NCI-H2196 (cell line): Measurements from ENCODE around the gene KEAP1.
"Not testable (repeated sequence)": the region's sequence is repeated elsewhere in the genome, so short reads cannot be mapped to it uniquely, and the experiment has no call there.

Experiments used
- DNase-seq: peaks from one replicate; lab custom pipeline; 2025; ENCODE audit not compliant: unreplicated experiment; lab: John Stamatoyannopoulos, UW

The KEAP1 gene

DNA sequence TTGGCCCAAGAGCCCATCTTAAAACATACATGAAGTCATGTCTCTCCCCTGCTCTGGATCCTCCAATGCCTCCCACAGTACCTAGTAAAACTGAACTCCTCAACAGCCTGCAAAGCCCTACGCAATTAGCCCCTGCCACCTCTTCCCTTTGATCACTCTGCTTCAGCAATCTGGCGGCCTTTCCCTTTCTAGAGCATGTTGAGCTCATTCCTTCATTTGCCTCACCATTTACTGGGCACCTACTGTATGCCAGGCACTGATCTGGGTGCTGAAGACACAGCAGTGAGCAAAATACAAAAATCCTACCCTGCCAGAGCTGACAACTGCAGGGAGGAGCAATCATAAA lies 2.9 kb downstream of the KEAP1 start:
- no peak for DNase-seq

DNA sequence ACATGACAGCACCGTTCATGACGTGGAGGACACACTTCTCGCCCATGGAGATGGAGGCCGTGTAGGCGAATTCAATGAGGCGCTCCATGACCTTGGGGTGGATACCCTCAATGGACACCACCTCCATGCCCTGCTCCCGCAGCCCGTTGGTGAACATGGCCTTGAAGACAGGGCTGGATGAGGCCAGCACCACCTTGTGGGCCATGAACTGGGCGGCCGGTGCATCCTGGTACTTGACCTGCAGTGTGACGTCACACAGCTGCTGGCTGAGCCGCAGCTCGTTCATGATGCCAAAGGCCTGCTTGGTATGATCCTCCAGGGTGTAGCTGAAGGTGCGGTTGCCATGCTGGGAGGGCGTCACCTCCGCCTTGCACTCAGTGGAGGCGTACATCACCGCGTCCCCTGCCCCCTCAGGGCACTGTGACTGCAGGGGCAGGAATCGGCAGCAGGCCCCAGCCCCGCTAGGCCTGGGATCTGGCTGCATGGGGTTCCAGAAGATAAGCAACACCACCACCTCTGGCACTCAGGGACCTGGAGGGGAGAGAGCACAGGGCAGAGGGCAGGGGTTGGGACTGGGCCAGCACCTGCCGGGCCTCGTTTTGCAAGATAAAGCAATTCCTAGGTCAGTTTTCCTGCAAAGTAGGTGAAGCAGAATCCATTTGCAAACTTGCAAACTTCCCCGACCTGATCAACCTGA lies 3.5 kb downstream of the KEAP1 start:
- no peak for DNase-seq

DNA sequence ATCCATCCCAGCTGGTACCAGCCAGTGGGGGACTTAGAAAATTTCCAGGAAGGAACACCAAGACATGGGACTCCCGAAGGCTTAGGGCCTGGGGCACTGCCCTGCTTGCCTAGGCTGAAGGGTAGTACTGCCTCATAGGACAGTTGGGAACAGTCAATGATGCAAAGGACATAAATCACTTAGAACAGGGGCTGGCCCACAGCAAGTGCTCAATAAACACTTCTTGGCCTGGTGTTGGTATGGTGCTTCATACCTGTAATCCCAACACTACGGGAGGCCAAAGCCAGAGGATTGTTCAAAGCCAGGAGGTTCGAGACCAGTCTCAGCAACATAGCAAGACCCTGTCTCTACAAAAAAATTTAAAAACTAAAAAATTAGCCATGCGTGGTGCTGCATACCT lies 5.8 kb downstream of the KEAP1 start:
- DNase-seq, result no peak

DNA sequence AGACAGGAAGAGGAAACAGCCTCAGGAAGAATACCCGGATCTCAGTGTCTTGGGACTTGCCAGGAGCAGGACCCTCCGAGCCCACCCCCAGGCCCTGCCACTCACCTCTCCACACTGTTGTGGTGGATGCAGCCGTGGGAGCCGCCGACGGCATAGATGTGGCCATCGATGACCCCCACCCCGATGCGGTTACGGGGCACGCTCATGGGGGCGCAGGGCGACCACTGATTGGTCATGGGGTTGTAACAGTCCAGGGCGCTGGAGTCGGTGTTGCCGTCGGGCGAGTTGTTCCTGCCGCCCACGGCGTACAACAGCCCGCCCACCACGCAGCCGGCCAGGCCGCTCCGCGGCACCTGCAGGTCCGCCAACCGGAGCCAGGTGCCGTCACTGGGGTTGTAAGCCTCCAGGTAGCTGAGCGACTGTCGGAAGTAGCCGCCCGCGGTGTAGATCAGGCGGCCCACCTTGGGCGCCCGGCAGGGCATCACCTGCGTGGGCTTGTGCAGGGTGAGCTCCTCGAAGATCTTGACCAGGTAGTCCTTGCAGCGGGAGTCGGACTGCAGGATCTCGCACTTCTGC lies 11.6 kb downstream of the KEAP1 start:
- DNase-seq, result no peak

DNA sequence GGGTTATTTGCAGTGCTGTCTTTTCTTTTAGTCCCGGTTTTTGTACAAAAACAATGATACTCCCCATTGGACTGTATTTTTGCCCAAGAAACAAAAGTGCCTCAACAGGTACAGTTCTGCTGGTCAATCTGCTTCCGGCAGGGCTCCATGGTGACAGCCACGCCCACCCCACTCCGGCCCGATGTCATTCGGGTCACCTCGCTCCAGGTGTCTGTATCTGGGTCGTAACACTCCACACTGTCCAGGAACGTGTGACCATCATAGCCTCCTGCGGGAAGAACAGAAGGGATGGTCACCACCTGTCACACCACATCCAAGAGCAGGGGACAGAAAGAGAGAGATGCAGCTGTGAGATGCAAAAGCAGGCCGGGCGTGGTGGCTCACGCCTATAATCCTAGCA lies 16.6 kb downstream of the KEAP1 start:
- no peak for DNase-seq

DNA sequence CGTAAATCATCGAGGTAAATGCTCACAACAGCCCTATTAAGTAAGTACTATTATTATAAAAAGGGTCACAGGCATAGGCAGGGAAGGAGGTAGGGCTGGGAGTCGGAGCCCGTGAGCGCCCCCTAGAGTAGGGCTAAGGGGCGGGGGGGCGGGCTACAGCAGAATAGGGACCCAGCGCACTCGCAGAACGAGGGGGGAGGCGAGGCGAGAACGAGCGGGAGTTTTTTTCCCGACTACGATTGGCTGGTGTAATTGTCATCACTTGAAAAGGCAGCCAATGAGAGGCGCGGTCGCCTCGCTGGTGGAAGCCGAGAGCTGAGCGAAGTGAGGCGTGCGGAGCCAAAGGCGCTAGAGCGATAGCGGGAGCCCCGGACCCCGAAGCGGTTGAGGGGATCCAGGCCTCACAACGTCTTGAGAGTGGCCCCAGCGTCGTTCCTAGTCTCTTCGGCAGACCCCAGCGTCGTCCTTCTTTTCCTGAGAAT lies 24.2 kb downstream of the KEAP1 start:
- DNase-seq, result peak; percentile 95

DNA sequence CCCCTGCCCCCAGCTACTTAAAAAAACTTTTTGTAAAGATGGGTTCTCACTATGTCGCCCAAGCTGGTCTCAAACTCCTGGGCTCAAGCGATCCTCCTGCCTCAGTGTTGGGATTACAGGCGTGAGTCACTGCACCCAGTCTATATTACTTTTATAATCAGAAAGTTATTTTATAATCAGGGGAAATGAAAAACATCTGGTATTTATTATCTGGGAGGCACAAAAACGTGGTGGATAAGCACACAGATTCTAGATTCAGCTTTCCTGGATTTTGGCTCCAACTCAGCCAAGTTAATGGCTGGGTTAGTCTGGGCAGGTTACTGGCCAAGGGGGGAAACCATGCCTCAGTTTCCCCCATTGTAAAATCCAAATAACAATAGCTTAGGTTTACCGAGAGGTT lies 24.7 kb downstream of the KEAP1 start:
- DNase-seq, result no peak

DNA sequence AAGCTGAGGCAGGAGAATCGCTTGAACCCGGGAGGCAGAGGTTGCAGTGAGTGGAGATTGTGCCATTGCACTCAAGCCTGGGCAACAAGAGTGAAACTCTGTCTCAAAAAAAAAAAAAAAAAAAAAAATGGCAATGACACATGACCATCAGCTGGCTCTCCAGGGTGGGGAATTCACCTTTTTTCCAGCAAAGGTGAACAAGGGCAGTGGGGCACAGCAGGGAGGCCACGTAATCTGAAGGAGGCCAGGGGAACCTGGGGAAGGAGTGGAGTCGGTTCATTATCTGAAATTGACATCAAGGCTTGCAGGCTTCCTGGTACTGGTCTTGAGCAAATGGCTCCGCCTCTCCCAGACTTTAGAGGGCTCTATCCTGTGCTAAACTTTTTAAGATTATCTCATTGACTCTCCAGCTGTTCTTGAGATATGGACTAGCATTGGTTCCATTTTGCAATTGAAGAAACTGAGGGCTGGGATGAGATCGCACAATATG lies 28.1 kb downstream of the KEAP1 start:
- no peak for DNase-seq

DNA sequence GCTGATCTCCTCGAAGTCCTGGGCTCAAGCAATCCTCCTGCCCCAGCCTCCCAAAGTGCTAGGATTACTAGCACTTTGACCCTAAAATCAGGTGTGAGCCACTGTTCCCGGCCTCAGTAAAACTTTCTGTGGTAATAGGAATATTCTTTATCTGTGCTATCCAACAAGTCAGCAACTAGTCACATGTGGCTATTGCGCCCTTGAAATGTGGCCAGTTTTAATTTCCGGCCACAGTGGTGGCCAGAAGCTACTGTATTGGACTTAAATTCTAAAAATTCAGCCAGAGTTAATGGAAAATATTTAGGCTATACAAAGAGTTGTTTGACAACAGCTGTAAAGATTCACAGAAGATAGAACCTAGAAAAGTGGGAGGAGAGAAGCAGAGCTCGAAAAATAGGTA lies 30.0 kb downstream of the KEAP1 start:
- no peak for DNase-seq

GRCh38 chr19:10471909-10472308 lies 31.2 kb downstream of the KEAP1 start:
- DNase-seq, result peak; percentile 30

GRCh38 chr19:10468133-10468532 lies 35.0 kb downstream of the KEAP1 start:
- no peak for DNase-seq

DNA sequence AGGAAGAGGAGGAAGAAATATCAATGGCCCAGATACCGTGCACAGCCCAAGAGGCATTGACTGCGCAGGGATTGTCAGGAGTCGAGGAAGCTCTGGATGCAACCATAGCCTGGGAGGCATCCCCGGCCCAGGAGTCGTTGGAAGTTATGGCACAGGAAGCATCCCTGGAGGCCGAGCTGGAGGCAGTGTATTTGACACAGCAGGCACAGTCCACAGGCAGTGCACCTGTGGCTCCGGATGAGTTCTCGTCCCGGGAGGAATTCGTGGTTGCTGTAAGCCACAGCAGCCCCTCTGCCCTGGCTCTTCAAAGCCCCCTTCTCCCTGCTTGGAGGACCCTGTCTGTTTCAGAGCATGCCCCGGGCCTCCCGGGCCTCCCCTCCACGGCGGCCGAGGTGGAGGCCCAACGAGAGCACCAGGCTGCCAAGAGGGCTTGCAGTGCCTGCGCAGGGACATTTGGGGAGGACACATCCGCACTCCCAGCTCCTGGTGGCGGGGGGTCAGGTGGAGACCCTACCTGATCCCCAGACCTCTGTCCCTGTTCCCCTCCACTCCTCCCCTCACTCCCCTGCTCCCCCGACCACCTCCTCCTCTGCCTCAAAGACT lies 36.0 kb downstream of the KEAP1 start:
- DNase-seq, result no peak

DNA sequence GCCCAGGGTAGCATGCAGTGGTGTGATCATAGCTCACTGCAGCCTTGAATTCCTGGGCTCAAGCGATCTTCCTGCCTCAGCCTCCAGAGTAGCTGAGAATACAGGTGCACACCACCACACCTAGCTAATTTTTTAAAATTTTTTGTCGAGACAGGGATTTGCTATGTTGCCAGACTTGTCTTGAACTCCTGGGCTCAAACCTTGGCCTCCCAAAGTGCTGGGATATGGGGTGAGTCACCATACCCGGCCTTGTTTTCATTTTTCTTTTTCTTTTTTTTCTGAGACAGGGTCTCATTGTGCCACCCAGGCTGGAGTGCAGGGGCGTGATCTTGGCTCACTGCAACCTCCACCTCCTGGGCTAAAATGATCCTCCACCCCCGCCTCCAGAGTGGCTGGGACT lies 38.7 kb downstream of the KEAP1 start:
- DNase-seq, result no peak

DNA sequence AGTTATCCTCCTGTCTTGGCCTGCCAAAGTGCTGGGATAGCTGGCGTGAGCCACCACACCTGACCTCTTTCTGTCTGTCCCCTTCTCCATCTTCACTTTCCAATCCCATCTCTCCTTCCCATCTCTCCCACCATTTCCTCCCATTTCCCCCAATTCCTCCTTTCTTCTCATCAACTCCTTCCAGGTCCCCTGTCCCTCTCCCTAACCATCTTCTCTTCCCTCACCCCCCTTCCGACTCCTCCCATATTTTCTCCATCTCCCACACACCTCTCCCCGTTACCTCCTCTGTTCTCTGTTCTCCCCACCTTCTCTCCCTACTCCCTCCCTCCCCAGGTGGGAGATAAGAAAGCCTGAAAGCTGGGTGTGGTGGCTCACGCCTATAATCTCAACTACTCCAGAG lies 40.6 kb downstream of the KEAP1 start:
- DNase-seq, result no peak

GRCh38 chr19:10462042-10462441 lies 41.1 kb downstream of the KEAP1 start:
- not testable (repeated sequence) for DNase-seq

- DNase-seq, result peak; percentile 87
Observed at GRCh38 chr19:10461047-10461949, 41.9 kb downstream of the KEAP1 start.

DNA sequence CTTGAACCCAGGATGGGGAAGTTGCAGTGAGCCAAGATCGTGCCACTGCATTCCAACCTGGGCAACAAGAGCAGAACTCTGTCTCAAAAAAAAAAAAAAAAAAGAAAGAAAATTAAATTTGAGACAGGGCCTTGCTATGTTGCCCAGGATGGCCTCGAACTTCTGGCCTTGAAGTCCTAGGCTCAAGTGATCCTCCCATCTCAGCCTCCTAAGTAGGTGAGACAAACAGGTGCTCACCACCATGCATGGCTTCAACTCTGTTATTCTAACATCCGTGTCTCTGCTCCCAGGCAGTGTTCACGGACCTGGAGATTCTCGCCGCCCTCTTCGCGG lies 42.5 kb downstream of the KEAP1 start:
- no peak for DNase-seq

DNA sequence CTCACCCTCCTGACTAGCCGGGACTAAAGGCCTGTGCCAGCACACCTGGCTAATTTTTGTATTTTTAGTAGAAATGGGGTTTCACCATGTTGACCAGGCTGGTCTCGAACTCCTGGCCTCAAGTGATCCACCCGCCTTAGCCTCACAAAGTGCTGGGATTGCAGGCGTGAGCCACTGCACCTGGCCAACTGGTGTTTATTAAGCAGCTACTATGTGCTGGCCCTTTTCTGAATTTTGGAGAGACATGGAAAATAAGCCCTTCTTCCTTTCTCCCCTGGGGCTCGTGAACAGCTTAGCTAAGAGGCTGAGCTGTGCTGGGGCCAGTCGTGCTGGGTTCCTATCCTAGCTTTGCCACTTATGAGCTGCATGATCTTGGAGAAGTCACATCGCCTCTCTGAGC lies 44.4 kb downstream of the KEAP1 start:
- not testable (repeated sequence) for DNase-seq

- DNase-seq, result peak; percentile 67
Observed at GRCh38 chr19:10454267-10454666, 48.9 kb downstream of the KEAP1 start.

DNA sequence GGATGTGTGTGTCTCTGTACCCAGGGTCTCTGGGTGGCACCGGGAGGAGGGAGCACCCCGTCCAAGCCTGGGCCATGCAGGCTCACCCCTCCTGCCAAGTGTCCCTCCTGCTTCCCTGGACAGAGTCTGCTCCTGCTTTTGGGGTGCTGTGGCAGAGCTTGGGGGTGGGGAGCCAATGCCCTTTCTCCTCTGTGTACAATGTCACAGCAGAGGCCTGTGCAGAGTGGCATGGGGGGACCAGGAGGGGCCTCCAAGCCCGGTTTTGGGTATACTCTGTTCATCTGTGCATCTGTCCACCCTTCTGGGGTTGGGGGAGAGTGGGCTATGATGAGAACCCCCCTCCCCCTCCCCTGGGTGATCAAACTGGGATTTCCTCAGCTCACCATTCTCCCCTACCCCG lies 49.3 kb downstream of the KEAP1 start:
- DNase-seq, result no peak

- no peak for DNase-seq
Observed at GRCh38 chr19:10452726-10453618, 50.2 kb downstream of the KEAP1 start.
